Measurements from ENCODE around the gene ALLC. TPM values are rescaled to one million over a fixed set of nuclear protein-coding genes. Genes with fewer than 3 reads are reported as not detected.

ALLC gene
- total and polyA plus RNA-seq, 2 donors (not counting 1 experiment from before 2014, with no cell fraction given) = not detected

- Histone ChIP-seq H3K4me2 (ENCODE audit: extremely low read depth, insufficient read depth, low read length) (no peak overlapping the region), H3K9me3 (ENCODE audit: control insufficient read depth, insufficient read depth, low read depth, low read length) (no peaks in the 10 kb centered on the region), H2AFZ (ENCODE audit: low read length) (no peak overlapping the region), H3K9ac (ENCODE audit: insufficient read depth, low read length) (no peak overlapping the region), H3K27me3 (ENCODE audit: control insufficient read depth, insufficient read depth, low read length) (no peaks in the 10 kb centered on the region), H3K27ac (ENCODE audit: insufficient read depth, low read length) (no peak overlapping the region), H3K36me3 (ENCODE audit: control insufficient read depth, insufficient read depth, low read length) (no peaks in the 10 kb centered on the region), H4K20me1 (ENCODE audit: control insufficient read depth, extremely low read depth, insufficient read depth, low read length) (no peaks in the 10 kb centered on the region), H3K79me2 (ENCODE audit: control insufficient read depth, insufficient read depth, low read length) (no peaks in the 10 kb centered on the region), H3K4me1 (ENCODE audit: control insufficient read depth, extremely low read depth, insufficient read depth, low read length) (peaks cover 4% of the 10 kb centered on the region), H3K4me3 (replicated peaks in 1 of 4; ENCODE audit: control extremely low read depth in 1 of 4, insufficient read depth in 1 of 4, low read depth in 3 of 4, low read length in 4 of 4) (no peak overlapping the region)
- no peak for DNase-seq (ENCODE audit: low read depth in 2 of 2)
- TF ChIP-seq EZH2 (IDR thresholded peaks at IDR 0.05; ENCODE audit: low read length, missing control alignments) (no peak), CTCF (conservative IDR thresholded peaks at IDR 0.05 in 1 of 2, IDR thresholded peaks at IDR 0.05 in 1 of 2; ENCODE audit: low read depth in 1 of 2, low read length in 2 of 2) (no peak)
Observed at GRCh38 chr2:3648652-3649177, 9.3 kb upstream of the ALLC start.

GRCh38 chr2:3649581-3649980 lies 8.4 kb upstream of the ALLC start:
- Histone ChIP-seq H3K9ac (ENCODE audit: insufficient read depth, low read length) (no peak overlapping the region), H3K27me3 (ENCODE audit: control insufficient read depth, insufficient read depth, low read length) (no peaks in the 10 kb centered on the region), H3K36me3 (ENCODE audit: control insufficient read depth, insufficient read depth, low read length) (no peaks in the 10 kb centered on the region), H4K20me1 (ENCODE audit: control insufficient read depth, extremely low read depth, insufficient read depth, low read length) (no peaks in the 10 kb centered on the region), H3K79me2 (ENCODE audit: control insufficient read depth, insufficient read depth, low read length) (no peaks in the 10 kb centered on the region), H3K4me3 (replicated peaks in 1 of 4; ENCODE audit: control extremely low read depth in 1 of 4, insufficient read depth in 1 of 4, low read depth in 3 of 4, low read length in 4 of 4) (no peak overlapping the region), H3K27ac (ENCODE audit: insufficient read depth, low read length) (no peak overlapping the region), H3K9me3 (ENCODE audit: control insufficient read depth, insufficient read depth, low read depth, low read length) (no peaks in the 10 kb centered on the region), H3K4me1 (ENCODE audit: control insufficient read depth, extremely low read depth, insufficient read depth, low read length) (peaks cover 4% of the 10 kb centered on the region), H2AFZ (ENCODE audit: low read length) (no peak overlapping the region), H3K4me2 (ENCODE audit: extremely low read depth, insufficient read depth, low read length) (no peak overlapping the region)
- no peak for DNase-seq (ENCODE audit: low read depth in 2 of 2)
- TF ChIP-seq CTCF (conservative IDR thresholded peaks at IDR 0.05 in 1 of 2, IDR thresholded peaks at IDR 0.05 in 1 of 2; ENCODE audit: low read depth in 1 of 2, low read length in 2 of 2) = no peak
- TF ChIP-seq EZH2 (IDR thresholded peaks at IDR 0.05; ENCODE audit: low read length, missing control alignments) = no peak

DNA sequence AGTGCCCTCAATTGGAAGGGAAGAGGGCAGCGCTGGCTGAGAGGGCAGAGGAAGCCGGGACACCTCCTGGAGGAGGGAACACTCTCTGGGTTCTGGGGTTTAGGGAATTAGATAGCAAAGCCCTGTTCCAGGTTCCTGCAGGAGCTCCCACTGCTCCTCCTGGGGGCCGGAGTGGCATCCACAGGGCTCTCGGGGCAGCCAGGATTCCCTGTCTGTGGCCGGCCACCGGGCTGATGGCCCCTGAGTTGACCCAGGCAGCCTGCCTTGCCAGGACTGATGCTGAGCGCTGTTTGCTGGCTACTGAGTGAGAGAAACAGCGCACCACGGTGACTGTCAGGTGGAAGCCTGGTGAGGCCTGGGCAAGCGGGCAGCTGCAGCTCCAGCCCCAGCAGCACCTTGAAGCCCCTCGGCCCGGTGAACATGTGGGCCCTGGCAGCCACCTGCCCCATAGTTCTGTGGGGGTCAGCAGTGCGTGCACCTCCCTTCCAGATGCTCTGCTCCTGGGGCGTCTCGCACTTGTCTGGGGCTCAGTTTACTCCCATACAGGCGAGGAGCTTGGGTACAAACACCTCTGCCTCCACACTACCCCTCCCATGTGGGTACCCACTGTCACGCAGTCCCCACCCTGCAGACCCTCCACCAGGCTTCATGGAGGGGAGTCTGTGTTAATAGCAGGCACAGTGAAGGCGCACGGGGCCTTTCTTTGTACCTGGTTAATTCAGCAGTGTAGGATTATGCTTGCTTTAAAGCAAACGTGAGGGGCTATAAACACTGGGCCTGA lies 7.7 kb upstream of the ALLC start:
- Histone ChIP-seq H3K4me1 (ENCODE audit: control insufficient read depth, extremely low read depth, insufficient read depth, low read length) (peaks cover 4% of the 10 kb centered on the region), H3K27ac (ENCODE audit: insufficient read depth, low read length) (no peak overlapping the region), H3K36me3 (ENCODE audit: control insufficient read depth, insufficient read depth, low read length) (no peaks in the 10 kb centered on the region), H4K20me1 (ENCODE audit: control insufficient read depth, extremely low read depth, insufficient read depth, low read length) (no peaks in the 10 kb centered on the region), H3K79me2 (ENCODE audit: control insufficient read depth, insufficient read depth, low read length) (no peaks in the 10 kb centered on the region), H2AFZ (ENCODE audit: low read length) (peak overlapping the region; percentile 15), H3K9me3 (ENCODE audit: control insufficient read depth, insufficient read depth, low read depth, low read length) (no peaks in the 10 kb centered on the region), H3K4me3 (replicated peaks in 1 of 4; ENCODE audit: control extremely low read depth in 1 of 4, insufficient read depth in 1 of 4, low read depth in 3 of 4, low read length in 4 of 4) (no peak overlapping the region), H3K4me2 (ENCODE audit: extremely low read depth, insufficient read depth, low read length) (peak overlapping the region; percentile 56), H3K27me3 (ENCODE audit: control insufficient read depth, insufficient read depth, low read length) (no peaks in the 10 kb centered on the region), H3K9ac (ENCODE audit: insufficient read depth, low read length) (no peak overlapping the region)
- TF ChIP-seq CTCF (conservative IDR thresholded peaks at IDR 0.05 in 1 of 2, IDR thresholded peaks at IDR 0.05 in 1 of 2; ENCODE audit: low read depth in 1 of 2, low read length in 2 of 2) (no peak), EZH2 (IDR thresholded peaks at IDR 0.05; ENCODE audit: low read length, missing control alignments) (no peak)
- DNase-seq (ENCODE audit: low read depth in 2 of 2) = no peak
